HEK293T (cell line): ENCODE results near the gene ARHGEF16.

ENCODE experiments used
- ARNT ChIP-seq: fragments of 450-650 bp; IDR thresholded peaks from 2 replicates; pipeline ENCODE4 v1.6.1; 2017; ENCODE audit warnings: mild to moderate bottlenecking
- BHLHE40 ChIP-seq: fragments of 450-650 bp; IDR thresholded peaks from 2 replicates; pipeline ENCODE4 v1.6.1; 2016; ENCODE audit warnings: mild to moderate bottlenecking, moderate library complexity, borderline replicate concordance
- CTBP1 ChIP-seq: fragments of 450-650 bp; IDR thresholded peaks from 2 replicates; pipeline ENCODE4 v1.6.1; 2016; ENCODE audit warnings: borderline replicate concordance
- ELF4 ChIP-seq: fragments of 450-650 bp; IDR thresholded peaks from 2 replicates; pipeline ENCODE4 v1.6.1; 2017; ENCODE audit warnings: antibody characterized with exemption
- FOXA1 ChIP-seq: fragments of 450-650 bp; IDR thresholded peaks from 2 replicates; pipeline ENCODE4 v1.6.1; 2016; ENCODE audit warnings: mild to moderate bottlenecking
- FOXM1 ChIP-seq: fragments of 450-650 bp; IDR thresholded peaks from 2 replicates; pipeline ENCODE4 v1.6.1; 2017; ENCODE audit warnings: mild to moderate bottlenecking, borderline replicate concordance
- LEF1 ChIP-seq: fragments of 450-650 bp; IDR thresholded peaks from 2 replicates; pipeline ENCODE4 v1.6.1; 2017; ENCODE audit warnings: mild to moderate bottlenecking, borderline replicate concordance
- SP1 ChIP-seq: fragments of 450-650 bp; IDR thresholded peaks from 2 replicates; pipeline ENCODE4 v1.6.1; 2017
- TARDBP ChIP-seq: fragments of 450-650 bp; IDR thresholded peaks from 2 replicates; pipeline ENCODE4 v1.6.1; 2016
- ZNF384 ChIP-seq: fragments of 450-650 bp; IDR thresholded peaks from 2 replicates; pipeline ENCODE4 v1.6.1; 2016

GRCh38 chr1:3442331-3442730, 12.1 kb upstream of the ARHGEF16 start:
- TF ChIP-seq SP1 (no peak), FOXM1 (no peak), ZNF384 (no peak), FOXA1 (no peak), LEF1 (no peak), TARDBP (no peak), CTBP1 (no peak), ELF4 (no peak), ARNT (no peak), BHLHE40 (no peak)
